Posterior cingulate gyrus (tissue), 11 donors: ENCODE results near the gene IRGC.

ENCODE experiments used
- DNase-seq, 10 donors: peaks; one replicate each; pipeline versions ENCODE4 v3.0.0 to v3.0.0-alpha.2; 2020 to 2021; ENCODE audit warnings: mixed read lengths in 3 of 10
- intact Hi-C: fragments of 100-400 bp; cut with DNase I; formaldehyde crosslinking; loops from one replicate; pipeline ENCODE4 v1.15.1; 2023

IRGC gene

GRCh38 chr19:43719378-43719868, 3.5 kb downstream of the IRGC start:
- intact Hi-C loops = no loop called here

DNA sequence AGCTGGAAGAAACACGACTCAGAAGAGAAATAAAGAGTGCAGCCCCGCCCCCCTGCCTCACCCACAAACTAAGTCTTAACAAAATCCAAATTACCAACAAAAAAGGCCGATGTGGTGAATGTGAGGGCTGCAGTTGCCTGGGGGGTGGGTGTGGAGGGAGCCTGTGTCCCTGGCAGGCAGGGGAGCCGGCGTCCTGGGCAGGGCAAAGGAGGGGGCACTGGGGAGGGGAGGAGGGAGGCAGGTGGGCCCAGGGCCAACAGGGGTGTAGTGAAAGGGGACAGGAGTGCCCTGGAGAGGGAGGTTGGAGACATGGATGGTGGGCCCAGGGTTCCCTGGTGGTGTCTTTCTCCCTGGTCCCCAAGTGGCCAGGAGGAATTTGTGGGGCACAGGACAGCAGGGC, 4.0 kb downstream of the IRGC start:
- intact Hi-C loops = no loop called here
- no peak for DNase-seq

More at GRCh38 chr19:43719378-43719868, 3.5 kb downstream of the IRGC start:
- no peak for DNase-seq

GRCh38 chr19:43720936-43721335, 5.1 kb downstream of the IRGC start:
- intact Hi-C loops = no loop called here
- DNase-seq = peak in 1 of 10 donors; percentile 55

DNA sequence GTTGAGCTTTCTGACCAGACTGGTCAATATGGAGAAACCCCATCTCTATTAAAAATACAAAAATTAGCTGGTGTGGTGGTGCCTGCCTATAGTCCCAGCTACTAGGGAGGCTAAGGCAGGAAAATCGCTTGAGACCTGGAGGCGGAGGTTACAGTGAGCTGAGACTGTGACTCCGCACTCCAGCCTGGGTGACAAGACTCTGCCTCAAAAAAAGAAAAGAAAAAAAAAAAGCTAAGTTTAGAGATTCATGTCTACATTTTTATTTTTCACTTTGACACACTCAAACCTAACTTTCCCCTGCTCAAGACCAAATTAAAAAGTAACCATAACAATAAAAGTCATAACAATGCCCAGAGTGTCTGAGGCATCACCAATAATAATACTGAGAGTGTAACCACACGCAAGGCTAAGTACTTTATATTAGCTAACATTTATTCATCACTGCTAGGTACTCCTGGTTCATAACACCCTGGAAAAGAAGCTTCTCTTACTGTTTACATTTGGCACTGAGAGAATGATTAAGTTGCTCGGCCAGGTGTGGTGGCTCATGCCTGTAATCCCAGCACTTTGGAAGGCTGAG, 5.7 kb downstream of the IRGC start:
- no peak for DNase-seq
- intact Hi-C loops = no loop called here

DNA sequence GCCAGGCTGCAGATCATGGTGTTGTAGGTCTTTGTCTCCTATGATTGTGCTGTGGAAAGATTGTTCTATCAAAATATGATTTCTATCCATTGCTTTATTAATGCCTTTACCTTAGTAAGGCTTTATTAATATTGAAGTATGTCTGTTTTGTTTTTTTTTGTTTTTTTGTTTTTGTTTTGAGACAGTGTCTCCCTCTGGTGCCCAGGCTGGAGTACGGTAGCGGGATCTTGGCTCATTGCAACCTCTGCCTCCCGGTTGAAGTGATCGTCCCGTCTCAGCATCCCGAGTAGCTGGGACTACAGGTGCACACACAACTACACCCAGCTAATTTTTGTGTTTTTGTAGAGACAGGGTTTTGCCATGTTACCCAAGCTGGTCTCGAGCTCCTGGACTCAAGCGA, 7.7 kb downstream of the IRGC start:
- intact Hi-C loops = no loop called here
- no peak for DNase-seq

DNA sequence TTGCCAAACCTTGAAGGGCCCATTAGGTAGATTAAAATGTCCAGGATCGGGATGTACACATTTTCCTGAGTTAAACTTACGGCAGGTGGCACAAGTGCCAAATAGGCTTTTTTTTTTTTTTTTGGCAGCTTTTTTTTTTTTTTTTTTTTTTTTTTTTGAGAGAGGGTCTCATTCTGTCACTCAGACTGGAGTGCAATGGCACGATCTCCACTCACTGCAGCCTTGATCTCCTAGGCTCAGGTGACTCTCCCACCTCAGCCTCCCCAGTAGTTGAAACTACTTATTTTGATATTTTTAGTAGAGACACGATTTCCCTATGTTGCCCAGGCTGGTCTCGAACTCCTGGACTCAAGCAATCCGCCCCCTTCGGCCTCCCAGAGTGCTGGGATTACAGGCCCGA, 9.0 kb downstream of the IRGC start:
- intact Hi-C loops = no loop called here

DNA sequence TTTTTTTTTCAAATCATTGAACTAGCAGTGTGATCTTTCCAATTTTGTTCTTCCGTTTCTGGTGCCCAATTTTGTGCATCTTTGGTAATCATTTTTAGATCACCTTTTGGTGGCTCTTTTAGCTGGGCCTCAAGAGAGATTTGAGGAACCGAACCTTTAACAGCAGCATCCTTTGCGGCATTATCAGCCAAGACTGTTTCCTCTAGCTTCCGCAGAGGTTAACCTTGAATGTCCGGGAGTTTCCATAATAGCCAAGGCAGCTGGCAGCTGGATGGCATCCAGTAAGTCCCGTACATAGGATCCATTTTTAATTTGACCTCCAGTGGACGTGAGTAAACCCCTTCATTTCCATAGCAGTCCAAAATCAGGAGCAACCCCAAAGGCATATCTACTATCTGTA, 9.6 kb downstream of the IRGC start:
- no peak for DNase-seq
- intact Hi-C loops = no loop called here

More for the DNA sequence above, 9.0 kb downstream of the IRGC start:
- DNase-seq = peak in 1 of 10 donors; percentile 35

- intact Hi-C loops = no loop called here
- peak in 4 of 10 donors; percentile 20 to 72 (median 24) for DNase-seq
Measured at GRCh38 chr19:43726736-43727592, 11.1 kb downstream of the IRGC start.

DNA sequence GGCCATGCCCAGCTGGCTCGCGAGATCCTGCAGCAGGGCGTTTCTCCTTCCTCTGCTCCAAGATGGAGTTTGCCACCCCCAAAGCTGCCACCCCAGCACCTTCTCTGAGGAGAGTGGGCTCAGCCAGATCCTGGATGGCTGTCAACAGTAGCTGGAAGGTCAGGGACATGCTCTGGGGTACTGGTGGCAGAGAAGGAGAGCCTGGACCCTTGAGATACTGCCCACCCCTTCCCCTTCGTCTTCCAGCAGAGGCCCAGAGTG, 11.6 kb downstream of the IRGC start:
- DNase-seq = peak in 1 of 10 donors; percentile 52
- intact Hi-C loops = no loop called here

- intact Hi-C loops = no loop called here
- peak in 1 of 10 donors; percentile 32 for DNase-seq
Measured at GRCh38 chr19:43729919-43730318, 14.0 kb downstream of the IRGC start.

DNA sequence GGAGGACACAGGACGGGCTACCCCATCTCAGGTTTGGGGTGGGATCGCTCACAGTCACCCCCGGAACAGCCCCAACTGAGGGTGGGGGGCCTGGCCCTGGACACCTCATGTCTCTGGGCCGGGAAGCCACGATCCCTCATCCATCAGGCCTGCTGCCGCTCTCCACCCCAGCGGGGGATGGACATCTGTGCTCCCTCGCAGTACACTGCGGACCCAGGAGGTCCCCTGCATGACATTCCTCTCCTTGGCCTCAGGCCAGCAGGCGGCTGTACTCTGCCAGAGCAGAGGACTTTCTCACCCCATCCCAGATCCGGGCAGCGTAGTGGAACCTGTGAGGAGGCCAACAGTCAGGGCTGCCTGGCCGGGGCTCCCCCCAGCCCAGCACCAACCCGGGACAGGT, 15.5 kb downstream of the IRGC start:
- intact Hi-C loops = no loop called here

DNA sequence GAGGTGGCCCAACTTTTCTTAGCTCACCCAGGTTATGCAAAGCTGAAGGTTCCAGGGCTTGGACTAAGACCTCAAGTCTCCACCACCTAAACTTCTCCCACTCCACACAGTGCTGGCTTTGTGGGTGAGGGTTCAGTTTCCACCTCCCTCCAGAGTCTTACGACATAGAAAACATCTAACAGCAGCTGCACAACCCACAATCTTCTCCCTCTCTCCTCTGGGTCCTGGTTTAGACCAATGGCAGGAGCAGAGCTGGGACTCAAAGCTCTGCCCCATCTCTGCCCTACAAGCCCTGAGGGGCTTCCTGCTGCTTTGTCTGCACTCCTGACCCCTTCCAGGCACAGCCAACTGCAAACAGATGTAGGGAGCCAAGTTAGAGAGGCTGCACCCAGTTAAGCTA, 16.0 kb downstream of the IRGC start:
- no peak for DNase-seq
- intact Hi-C loops = no loop called here

More for the DNA sequence above, 15.5 kb downstream of the IRGC start:
- peak in 2 of 10 donors; percentile 63 to 85 for DNase-seq

- intact Hi-C loops = no loop called here
- DNase-seq = peak in 1 of 10 donors; percentile 37
Measured at GRCh38 chr19:43735013-43735412, 19.1 kb downstream of the IRGC start.

- intact Hi-C loops = no loop called here
- no peak for DNase-seq
Measured at GRCh38 chr19:43735957-43736356, 20.1 kb downstream of the IRGC start.

GRCh38 chr19:43738780-43739211, 22.9 kb downstream of the IRGC start:
- no peak for DNase-seq
- intact Hi-C loops = no loop called here

- intact Hi-C loops = no loop called here
- DNase-seq = no peak
Measured at GRCh38 chr19:43739439-43740235, 23.8 kb downstream of the IRGC start.

- no peak for DNase-seq
- intact Hi-C loops = no loop called here
Measured at GRCh38 chr19:43741075-43741825, 25.4 kb downstream of the IRGC start.

GRCh38 chr19:43743059-43743458, 27.2 kb downstream of the IRGC start:
- intact Hi-C loops = no loop called here

DNA sequence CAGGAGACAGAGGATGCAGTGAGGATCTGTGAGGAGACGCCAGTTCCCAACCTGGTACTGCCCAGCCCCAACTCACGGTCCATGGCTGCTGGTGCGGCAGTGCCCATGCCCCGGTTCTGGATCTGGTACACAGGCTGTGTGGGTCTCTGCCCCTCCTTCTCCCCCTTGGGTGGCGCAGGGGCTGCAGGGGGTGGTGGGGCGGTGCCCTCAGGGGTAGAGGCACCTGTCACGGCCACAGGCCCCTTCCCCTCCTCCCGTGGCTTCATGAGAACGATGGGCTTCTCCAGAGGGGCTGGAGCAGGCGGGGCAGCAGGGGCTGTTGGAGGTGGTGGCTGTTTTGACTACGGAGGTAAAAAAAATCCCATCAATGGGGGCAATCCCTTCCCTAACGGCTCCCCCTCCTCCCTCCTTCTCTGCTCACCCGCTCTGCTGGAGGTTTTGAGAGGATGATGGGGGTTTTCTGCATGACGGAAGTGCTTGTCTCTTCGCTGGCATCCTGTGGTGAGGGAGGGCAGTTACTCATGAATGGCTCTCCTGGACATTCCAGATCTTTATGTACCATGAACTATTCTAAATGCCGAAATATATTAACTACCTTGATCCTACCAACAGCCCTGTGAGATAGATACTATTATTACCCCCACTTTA, 31.8 kb downstream of the IRGC start:
- intact Hi-C loops = no loop called here
- DNase-seq = no peak

More at GRCh38 chr19:43743059-43743458, 27.2 kb downstream of the IRGC start:
- DNase-seq = peak in 1 of 10 donors; percentile 1

- no peak for DNase-seq
- intact Hi-C loops = no loop called here
Measured at GRCh38 chr19:43748205-43748594, 32.3 kb downstream of the IRGC start.
